Endothelial cell of umbilical vein (primary cell): ENCODE measurements around the gene RAB8A.
A peak's percentile ranks its signal among the peaks of the same experiment; 100 is the strongest.

Source experiments
- CTCF ChIP-seq, 2 donors: IDR thresholded peaks; 1 replicate in 1 of 2; 2 replicates in 1 of 2; pipeline ENCODE4 v1.5.1; 2011; ENCODE audit warnings: low read length in 2 of 2, mild to moderate bottlenecking in 2 of 2, moderate library complexity in 2 of 2, control low read depth in 1 of 2, inconsistent platforms in 1 of 2, low read depth in 1 of 2; ENCODE audit not compliant: insufficient read depth in 1 of 2; ENCODE audit errors: extremely low read depth in 1 of 2
- EZH2 ChIP-seq: IDR thresholded peaks from 2 replicates; pipeline ENCODE4 v1.6.1; 2012; ENCODE audit warnings: borderline replicate concordance, low read depth, mild to moderate bottlenecking, moderate library complexity, low read length, inconsistent platforms; ENCODE audit not compliant: severe bottlenecking
- POLR2A ChIP-seq: IDR thresholded peaks from 2 replicates; pipeline ENCODE4 v1.6.1; 2012; ENCODE audit warnings: low read depth, mild to moderate bottlenecking, control low read depth, low read length

GRCh38 chr19:16088351-16089009 lies 23.2 kb upstream of the RAB8A start:
- TF ChIP-seq POLR2A, result no peak
- no peak for TF ChIP-seq EZH2
- peak in 1 of 2 donors; percentile 11 for TF ChIP-seq CTCF (IDR thresholded peaks at IDR 0.05; ENCODE audit: extremely low read depth in 1 of 2, insufficient read depth in 1 of 2, low read depth in 1 of 2, low read length in 2 of 2)
